Hindlimb muscle (tissue), 1 donor: Measurements from ENCODE around the gene NF1. TPM values are rescaled to one million over a fixed set of nuclear protein-coding genes. Genes with fewer than 3 reads are reported as not detected.
A peak's percentile ranks its signal among the peaks of the same experiment; 100 is the strongest.
"Not testable (repeated sequence)": the region's sequence is repeated elsewhere in the genome, so short reads cannot be mapped to it uniquely, and the experiment has no call there.

Source experiments
- DNase-seq: peaks from one replicate; pipeline ENCODE4 v3.0.0-alpha.2; 2013
- polyA plus RNA-seq: library from polyadenylated mRNA; unstranded; fragments of 120-200 nt; gene quantifications from one replicate; pipeline ENCODE4 v1.2.1, GENCODE V29; 2013; ENCODE audit not compliant: insufficient read length

NF1 gene
- polyA plus RNA-seq, 1 donor = 23.0 TPM

- DNase-seq = not testable (repeated sequence)
Observed at GRCh38 chr17:31262923-31263322, 168.1 kb downstream of the NF1 start.

- no peak for DNase-seq
Observed at GRCh38 chr17:31266042-31266441, 171.3 kb downstream of the NF1 start.

DNA sequence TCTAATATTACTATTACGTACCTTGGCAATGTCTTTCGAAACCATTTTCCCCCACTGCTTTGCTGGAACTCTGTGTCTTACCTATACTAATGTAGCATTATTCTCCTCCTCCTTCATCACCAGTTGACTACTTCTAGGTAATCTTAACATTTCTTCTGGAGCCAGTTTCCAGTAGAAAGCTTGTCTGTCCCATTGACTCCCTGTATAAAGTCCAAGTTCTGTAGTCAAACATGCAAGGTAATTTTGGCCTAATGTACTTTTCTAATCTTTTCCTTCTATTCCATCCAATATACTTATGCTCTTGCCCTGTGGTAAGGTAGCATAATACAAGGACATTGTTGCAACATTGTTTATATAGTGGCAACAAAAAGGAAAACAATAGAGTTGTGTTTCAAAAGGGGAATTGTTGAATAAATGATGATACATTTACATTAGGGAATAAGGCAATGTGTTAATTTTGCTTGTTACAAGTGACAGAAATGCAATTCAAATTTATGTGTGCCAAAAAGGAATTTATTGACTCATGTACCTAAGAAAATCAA lies 174.3 kb downstream of the NF1 start:
- no peak for DNase-seq

DNA sequence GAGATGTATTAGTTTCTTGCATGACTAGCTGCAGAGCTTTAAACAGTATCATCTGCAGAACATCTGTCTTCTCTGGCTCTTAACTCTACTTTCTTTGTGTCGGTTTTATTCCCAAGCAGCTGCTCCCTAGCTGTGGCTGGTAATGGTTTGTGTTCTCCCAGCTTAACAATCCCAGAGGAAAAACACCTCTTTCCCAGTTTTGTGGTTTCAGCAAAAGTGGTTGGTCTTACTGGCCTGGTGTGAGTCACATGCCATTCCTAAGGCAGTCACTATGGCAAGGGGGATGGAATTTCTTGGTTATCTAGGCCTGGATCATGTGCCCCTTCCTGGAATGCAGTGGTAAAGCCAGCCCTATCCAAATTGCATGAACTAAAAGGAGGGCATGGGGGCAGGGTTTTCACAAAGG lies 174.8 kb downstream of the NF1 start:
- DNase-seq = peak; percentile 36

DNA sequence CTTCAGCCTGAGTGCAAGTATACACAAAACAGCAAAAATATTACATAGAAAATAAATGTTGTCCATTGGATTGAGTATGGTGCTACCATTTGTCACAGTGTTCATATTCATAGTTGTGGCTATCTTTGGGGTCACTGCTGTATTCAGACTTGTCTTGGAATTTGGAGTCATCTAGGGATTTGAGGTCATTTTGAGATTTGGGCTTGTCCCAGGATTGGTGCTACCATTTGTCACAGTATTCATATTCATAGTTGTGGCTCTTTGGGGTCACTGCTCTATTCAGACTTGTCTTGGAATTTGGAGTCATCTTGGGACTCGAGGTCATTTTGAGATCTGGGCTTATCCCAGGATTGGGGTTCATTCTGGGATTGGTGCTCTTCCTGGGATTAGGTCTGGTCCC lies 177.5 kb downstream of the NF1 start:
- no peak for DNase-seq

DNA sequence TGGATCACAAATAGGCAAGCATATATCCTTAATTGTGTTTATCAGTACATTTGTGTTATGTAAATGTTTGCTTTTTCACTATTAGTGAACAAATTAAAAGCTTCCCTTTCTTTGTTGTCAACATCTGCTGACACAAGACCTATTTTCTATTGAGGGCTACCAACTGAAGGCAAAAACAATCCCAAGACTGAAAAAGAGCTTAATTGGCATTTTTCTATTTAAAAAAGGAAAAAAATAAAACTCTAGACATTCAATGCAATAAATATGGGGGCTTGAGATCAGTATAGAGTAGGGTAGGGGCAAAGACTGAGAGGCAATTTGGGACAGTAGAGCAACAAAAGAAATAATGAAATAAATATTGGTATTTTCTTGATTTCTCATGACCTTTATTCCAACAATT lies 178.0 kb downstream of the NF1 start:
- DNase-seq = no peak

- no peak for DNase-seq
Observed at GRCh38 chr17:31273516-31273915, 178.7 kb downstream of the NF1 start.

DNA sequence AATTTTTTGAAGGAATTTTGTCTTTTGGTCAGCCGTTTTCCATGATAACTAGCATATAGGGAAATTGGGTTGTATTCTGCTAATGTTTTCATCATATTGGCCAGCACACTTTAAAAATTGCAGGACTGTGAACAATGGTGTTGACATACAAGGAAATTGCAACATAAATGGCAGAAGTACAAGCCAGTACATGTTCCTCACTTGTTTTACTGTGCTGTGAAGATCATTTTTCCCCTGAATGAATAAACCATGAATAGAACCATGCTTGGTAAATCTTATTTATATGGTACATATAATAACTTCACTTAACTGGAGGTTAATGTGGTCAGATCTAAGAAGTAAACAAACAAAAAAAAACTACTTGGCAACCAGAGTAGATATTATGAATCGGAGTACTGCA lies 179.5 kb downstream of the NF1 start:
- peak; percentile 11 for DNase-seq

GRCh38 chr17:31275116-31275515 lies 180.3 kb downstream of the NF1 start:
- no peak for DNase-seq

DNA sequence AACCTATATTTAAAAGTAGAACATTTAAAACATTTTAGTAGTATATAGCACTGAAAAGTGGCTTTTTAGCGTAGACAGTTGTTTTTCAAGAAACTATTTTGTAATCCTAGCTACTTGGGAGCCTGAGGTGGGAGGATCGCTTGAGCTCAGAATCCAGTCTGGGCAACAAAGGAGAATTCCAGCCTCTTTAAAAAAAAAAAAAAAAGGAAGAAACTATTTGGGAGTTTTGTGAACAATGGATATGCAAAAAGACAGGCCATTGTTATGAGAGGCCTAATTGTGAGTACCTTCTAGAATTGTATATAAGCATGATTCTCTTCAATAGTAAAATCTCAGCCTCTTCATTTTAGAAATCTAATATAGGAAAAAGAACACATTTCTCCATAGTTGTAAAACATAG lies 184.6 kb downstream of the NF1 start:
- DNase-seq = no peak

- DNase-seq = no peak
Observed at GRCh38 chr17:31281061-31281460, 186.3 kb downstream of the NF1 start.

GRCh38 chr17:31283841-31284240 lies 189.1 kb downstream of the NF1 start:
- DNase-seq = no peak

DNA sequence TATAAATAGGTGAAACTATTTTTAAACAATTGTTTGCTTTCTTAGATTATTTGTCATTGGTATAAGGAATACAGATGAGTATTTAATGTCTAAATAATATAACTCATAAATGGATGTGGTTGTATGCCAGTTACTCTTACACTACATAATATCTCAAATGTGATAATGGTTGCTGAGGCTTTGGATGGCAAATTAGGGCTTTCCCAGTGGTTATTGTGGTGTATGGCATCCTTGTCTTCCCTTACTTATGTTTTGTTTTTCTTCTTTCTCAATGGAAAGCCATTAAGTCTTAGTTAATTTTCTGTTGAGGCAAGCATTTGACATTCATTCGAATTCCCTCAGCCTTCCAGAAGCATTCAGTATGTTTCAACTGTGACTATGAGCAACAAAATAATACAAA lies 191.8 kb downstream of the NF1 start:
- DNase-seq = no peak

GRCh38 chr17:31287932-31288331 lies 193.2 kb downstream of the NF1 start:
- not testable (repeated sequence) for DNase-seq

- DNase-seq = no peak
Observed at GRCh38 chr17:31289790-31290189, 195.0 kb downstream of the NF1 start.

DNA sequence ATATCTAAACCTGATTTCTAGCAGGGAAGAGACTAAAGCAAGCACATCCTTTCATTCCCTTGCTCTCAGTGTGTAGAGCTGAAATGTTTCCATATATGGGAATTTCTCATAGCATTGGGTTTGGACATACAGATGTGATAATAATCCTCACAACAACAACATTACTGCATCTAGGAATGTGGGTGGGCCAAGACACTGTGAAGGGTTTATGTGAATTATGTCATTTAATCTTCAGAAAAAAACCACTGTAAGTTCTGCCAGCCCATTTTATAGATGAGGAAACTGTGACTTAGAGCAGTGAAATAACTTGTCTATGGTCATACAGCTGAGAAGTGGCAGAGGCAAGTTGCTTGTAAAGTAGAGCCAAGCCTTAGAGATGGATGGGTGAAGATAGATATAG lies 197.0 kb downstream of the NF1 start:
- DNase-seq = no peak

- no peak for DNase-seq
Observed at GRCh38 chr17:31293581-31293980, 198.8 kb downstream of the NF1 start.

DNA sequence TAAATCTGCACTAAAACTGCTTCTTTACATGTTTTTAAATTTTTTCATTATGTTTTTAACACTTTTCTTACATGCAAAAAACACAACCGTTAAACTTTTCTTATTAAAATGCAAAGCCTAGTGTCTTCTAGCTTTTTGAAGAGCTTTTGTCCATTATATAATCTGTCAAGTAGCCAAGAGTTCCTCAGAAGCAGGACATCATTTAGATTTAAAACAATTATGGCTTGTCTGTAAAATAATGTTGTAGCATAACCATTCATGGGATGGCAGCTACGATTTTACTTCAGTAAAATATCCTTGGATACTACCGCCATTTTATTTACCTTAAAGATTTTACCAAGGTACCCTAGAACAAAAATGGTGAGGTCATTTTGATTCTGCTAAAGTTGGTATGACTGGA lies 199.5 kb downstream of the NF1 start:
- DNase-seq = no peak

- no peak for DNase-seq
Observed at GRCh38 chr17:31294820-31295488, 200.2 kb downstream of the NF1 start.

DNA sequence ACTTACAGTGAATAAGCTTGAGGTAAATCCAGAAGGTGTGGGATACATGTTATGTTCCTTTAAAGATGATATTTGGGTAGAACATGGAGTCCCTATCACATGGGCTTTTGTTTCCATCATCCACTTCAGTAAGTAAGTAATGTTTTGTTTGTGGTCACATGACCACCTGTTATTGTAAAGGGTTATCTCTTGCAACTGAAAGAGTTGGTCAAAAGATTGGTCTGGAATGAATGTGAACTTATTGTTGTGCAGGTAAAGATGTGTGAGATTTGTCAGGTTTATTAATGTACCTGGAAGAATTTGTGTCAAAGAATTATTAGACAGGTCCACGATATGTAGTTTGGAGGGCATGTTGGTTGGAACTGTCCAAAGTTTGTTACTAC lies 200.7 kb downstream of the NF1 start:
- DNase-seq = no peak

GRCh38 chr17:31296142-31296541 lies 201.4 kb downstream of the NF1 start:
- no peak for DNase-seq

DNA sequence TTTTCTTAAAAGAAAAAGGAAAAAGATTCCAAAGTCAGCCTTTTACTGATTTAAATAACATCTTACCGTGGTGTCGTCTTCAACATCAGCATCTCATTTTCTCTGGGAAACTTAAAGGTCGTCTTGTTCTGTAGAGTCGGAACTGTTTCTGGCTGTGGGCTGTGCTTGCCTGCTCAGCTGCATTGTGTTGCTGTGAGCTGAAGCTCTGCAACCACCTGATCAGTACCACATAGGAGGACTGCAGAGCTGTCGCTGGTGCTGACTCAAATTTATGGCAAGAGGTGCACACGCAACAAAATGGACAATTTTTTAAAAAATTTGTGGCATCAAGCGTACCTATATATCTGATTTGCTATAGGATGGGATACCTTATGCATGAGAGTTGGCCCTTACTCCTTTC lies 202.3 kb downstream of the NF1 start, which contains the start of gene OMG:
Gene OMG, minus strand, starts transcription at position 150 of the 400 bp plus-strand sequence. CDS start 908 bp downstream, outside the sequence.
- no peak for DNase-seq

- DNase-seq = no peak
Observed at GRCh38 chr17:31299624-31300023, 204.8 kb downstream of the NF1 start.

DNA sequence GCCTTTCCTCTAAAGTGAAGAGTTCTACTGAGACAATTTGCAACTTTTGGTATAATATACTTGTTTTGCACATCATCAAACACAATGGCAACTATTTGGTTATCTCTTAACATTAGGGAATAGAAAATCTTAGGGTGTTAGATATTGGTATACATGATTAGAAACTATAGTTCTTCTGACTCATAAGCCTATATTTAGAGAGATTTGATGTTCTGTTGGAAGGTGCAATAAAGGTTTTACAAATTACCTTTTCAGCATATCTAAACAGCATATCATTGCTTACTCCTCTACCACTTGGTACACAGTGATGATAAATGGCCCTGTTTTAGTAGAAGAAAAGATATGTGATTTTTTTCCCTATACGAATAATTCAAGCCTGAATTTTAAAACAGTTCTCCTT lies 212.9 kb downstream of the NF1 start:
- no peak for DNase-seq
